ENCODE measurements around the gene GSAP. TPM values are rescaled to one million over a fixed set of nuclear protein-coding genes. Genes with fewer than 3 reads are reported as not detected.

GSAP gene
- total and polyA plus RNA-seq, 2 donors (not counting 1 experiment from before 2014, with no cell fraction given), result 140 to 207 TPM

GRCh38 chr7:77265666-77266065 is 150.5 kb downstream of the GSAP start:
- intact Hi-C loops (cut with micrococcal nuclease), result no loop called here
- no peaks in the 10 kb centered on the region for H3K36me3 ChIP-seq (replicated peaks in 1 of 2; ENCODE audit: control extremely low read depth in 1 of 2, control insufficient read depth in 1 of 2, extremely low read depth in 1 of 2, insufficient read depth in 2 of 2, low read length in 1 of 2)
- CTCF ChIA-PET, result interaction anchor here (0.7 kb wide), 1 partner anchor 8 kb away, joined by 3 read pairs; no protein-coding TSS in a partner anchor
- peaks cover 19 to 20% of the 10 kb centered on the region in 2 donors for H3K4me1 ChIP-seq (ENCODE audit: control insufficient read depth in 2 of 2, insufficient read depth in 2 of 2, low read length in 2 of 2)
- Mint-ChIP-seq H3K4me3 (no peak overlapping the region), H3K4me1 (peaks cover 38% of the 10 kb centered on the region), H3K27ac (no peak overlapping the region), H3K9me3 (ENCODE audit: insufficient read depth) (no peaks in the 10 kb centered on the region), H3K27me3 (no peaks in the 10 kb centered on the region)
- no peaks in the 10 kb centered on the region for H4K20me1 ChIP-seq (ENCODE audit: control insufficient read depth, insufficient read depth, low read length, poor library complexity, severe bottlenecking)
- no peak overlapping the region for H3K27ac ChIP-seq (ENCODE audit: low read length in 2 of 2)
- POLR2A ChIA-PET, result no interaction called here
- TF ChIP-seq EZH2 (IDR thresholded peaks at IDR 0.05; ENCODE audit: borderline replicate concordance, insufficient read depth, low read depth, low read length, poor library complexity, severe bottlenecking) (no peak), CTCF (IDR thresholded peaks at IDR 0.05) (no peak)
- WGBS (ENCODE audit: insufficient coverage), result no CpG with 5 or more reads among the region's 4 CpGs
- no peak overlapping the region for H3K4me3 ChIP-seq (ENCODE audit: control extremely low read depth in 1 of 5, extremely low read depth in 1 of 5, insufficient read depth in 1 of 5, low read depth in 2 of 5, low read length in 4 of 5)
- H3K9ac ChIP-seq (ENCODE audit: low read length), result no peak overlapping the region
- no peak overlapping the region for H3K4me2 ChIP-seq (replicated peaks; ENCODE audit: low read depth, low read length, poor library complexity, severe bottlenecking)
- H3K27me3 ChIP-seq (replicated peaks in 1 of 4; ENCODE audit: control extremely low read depth in 1 of 4, control insufficient read depth in 3 of 4, insufficient read depth in 4 of 4, low read length in 3 of 4), result no peaks in the 10 kb centered on the region
- H2AFZ ChIP-seq (ENCODE audit: insufficient read depth, low read depth, low read length, poor library complexity, severe bottlenecking), result no peak overlapping the region
- no peaks in the 10 kb centered on the region for H3K9me3 ChIP-seq (ENCODE audit: control extremely low read depth in 1 of 3, control insufficient read depth in 2 of 3, insufficient read depth in 1 of 3, low read length in 2 of 3)
- ATAC-seq (ENCODE audit: low read depth) (no peak), DNase-seq (no peak)
- H3K79me2 ChIP-seq (ENCODE audit: control insufficient read depth, insufficient read depth, low read length), result no peaks in the 10 kb centered on the region

- CTCF ChIA-PET, result no interaction called here
- Histone ChIP-seq H3K4me1 (ENCODE audit: control insufficient read depth in 2 of 2, insufficient read depth in 2 of 2, low read length in 2 of 2) (peaks cover 0 to 5% of the 10 kb centered on the region in 2 donors), H3K9me3 (ENCODE audit: control extremely low read depth in 1 of 3, control insufficient read depth in 2 of 3, insufficient read depth in 1 of 3, low read length in 2 of 3) (no peaks in the 10 kb centered on the region), H3K27ac (ENCODE audit: low read length in 2 of 2) (no peak overlapping the region), H3K4me3 (ENCODE audit: control extremely low read depth in 1 of 5, extremely low read depth in 1 of 5, insufficient read depth in 1 of 5, low read depth in 2 of 5, low read length in 4 of 5) (no peak overlapping the region), H2AFZ (ENCODE audit: insufficient read depth, low read depth, low read length, poor library complexity, severe bottlenecking) (no peak overlapping the region), H3K79me2 (ENCODE audit: control insufficient read depth, insufficient read depth, low read length) (no peaks in the 10 kb centered on the region), H3K9ac (ENCODE audit: low read length) (no peak overlapping the region), H3K4me2 (replicated peaks; ENCODE audit: low read depth, low read length, poor library complexity, severe bottlenecking) (no peak overlapping the region), H4K20me1 (ENCODE audit: control insufficient read depth, insufficient read depth, low read length, poor library complexity, severe bottlenecking) (no peaks in the 10 kb centered on the region), H3K36me3 (replicated peaks in 1 of 2; ENCODE audit: control extremely low read depth in 1 of 2, control insufficient read depth in 1 of 2, extremely low read depth in 1 of 2, insufficient read depth in 2 of 2, low read length in 1 of 2) (no peaks in the 10 kb centered on the region), H3K27me3 (replicated peaks in 1 of 4; ENCODE audit: control extremely low read depth in 1 of 4, control insufficient read depth in 3 of 4, insufficient read depth in 4 of 4, low read length in 3 of 4) (no peaks in the 10 kb centered on the region)
- 83% methylated on average over 1 of the region's 4 CpGs for WGBS (ENCODE audit: insufficient coverage)
- Mint-ChIP-seq H3K4me3 (no peak overlapping the region), H3K4me1 (peaks cover 10% of the 10 kb centered on the region), H3K9me3 (ENCODE audit: insufficient read depth) (no peaks in the 10 kb centered on the region), H3K27ac (no peak overlapping the region), H3K27me3 (no peaks in the 10 kb centered on the region)
- DNase-seq, result no peak
- ATAC-seq (ENCODE audit: low read depth), result no peak
- POLR2A ChIA-PET, result no interaction called here
- TF ChIP-seq CTCF (IDR thresholded peaks at IDR 0.05), result no peak
- no peak for TF ChIP-seq EZH2 (IDR thresholded peaks at IDR 0.05; ENCODE audit: borderline replicate concordance, insufficient read depth, low read depth, low read length, poor library complexity, severe bottlenecking)
- intact Hi-C loops (cut with micrococcal nuclease), result no loop called here
These were observed 153.8 kb downstream of the GSAP start for GRCh38 chr7:77262316-77262715.

Other genes starting within 250 kb of the GSAP start
- gene FGL2, start 216.5 kb downstream of the GSAP start, total RNA-seq, result 6.5 and 7.0 TPM in 2 replicates
- 0.95 and 2.1 TPM in 2 replicates for gene FGL2, start 216.5 kb downstream of the GSAP start, polyA plus RNA-seq
- gene PTPN12, start 120.9 kb upstream of the GSAP start, total RNA-seq, result 65.4 and 78.8 TPM in 2 replicates
- 11.9 and 18.0 TPM in 2 replicates for gene PTPN12, start 120.9 kb upstream of the GSAP start, polyA plus RNA-seq

Measured in B cell (primary cell).